Upper lobe of left lung (tissue), 6 donors: ENCODE data around the gene FCN3. TPM values are rescaled to one million over a fixed set of nuclear protein-coding genes. Genes with fewer than 3 reads are reported as not detected.

Source experiments
- ATAC-seq, 2 donors: fragments of 200-7000 bp; cut with Tn5 transposase; one replicate each; pipeline ENCODE4 v1.9.1; 2022; ENCODE audit warnings: mild to moderate bottlenecking in 2 of 2, moderate library complexity in 2 of 2; ENCODE audit not compliant: low FRiP score in 2 of 2
- DNase-seq, 2 donors: peaks; one replicate each; pipeline ENCODE4 v3.0.0-alpha.2; 2019 to 2020
- H3K27ac ChIP-seq, 4 donors: fragments of 200-600 bp; sonication (generic); one replicate each; pipeline ENCODE4 v1.5.1; 2016 to 2019
- H3K27me3 ChIP-seq, 4 donors: fragments of 200-600 bp; sonication (generic); one replicate each; pipeline ENCODE4 v1.5.1; 2017 to 2019
- H3K36me3 ChIP-seq, 4 donors: fragments of 200-600 bp; sonication (generic); one replicate each; pipeline ENCODE4 v1.5.1; 2016 to 2019
- H3K4me1 ChIP-seq, 4 donors: fragments of 200-600 bp; sonication (generic); one replicate each; pipeline ENCODE4 v1.5.1; 2018 to 2019
- H3K4me3 ChIP-seq, 4 donors: fragments of 200-600 bp; sonication (generic); one replicate each; pipeline ENCODE4 v1.5.1; 2017 to 2019; ENCODE audit warnings: mild to moderate bottlenecking in 2 of 4, moderate library complexity in 1 of 4
- H3K9me3 ChIP-seq, 4 donors: fragments of 200-600 bp; sonication (generic); one replicate each; pipeline ENCODE4 v1.5.1; 2018 to 2019
- EP300 ChIP-seq, 4 donors: sonication (generic); formaldehyde crosslinking; IDR thresholded peaks; one replicate each; pipeline ENCODE4 v1.5.1; 2017; ENCODE audit warnings: antibody characterized with exemption in 4 of 4, control low read depth in 2 of 4
- POLR2A ChIP-seq, 4 donors: fragments of 450-650 bp; IDR thresholded peaks; one replicate each; pipeline ENCODE4 v1.5.1; 2016 to 2017; ENCODE audit warnings: antibody characterized with exemption in 4 of 4, mild to moderate bottlenecking in 2 of 4
- POLR2AphosphoS5 ChIP-seq, 2 donors: sonication (generic); formaldehyde crosslinking; IDR thresholded peaks; one replicate each; pipeline ENCODE4 v1.5.1; 2017; ENCODE audit warnings: antibody characterized with exemption in 2 of 2
- WGBS, 2 donors: methylation state at CpG; one replicate each; pipeline ENCODE4 v1.1.5; 2017 to 2018; 5-methylcytosine and 5-hydroxymethylcytosine counted together
- small RNA-seq, 4 donors: library from RNA; depleted of rRNA; stranded (forward); fragments of <200 nt; gene quantifications; one replicate each; pipeline ENCODE3, GENCODE V24; 2016
- total RNA-seq, 6 donors: library from RNA; depleted of rRNA in 4 of 6; stranded (reverse); fragments of >200 nt in 4 of 6; gene quantifications; one replicate each; pipeline versions ENCODE4 v1.1.0 to v1.2.1, GENCODE V29; 2016 to 2021
- TF ChIP-seq, protein P1 (sequence below), 6 experiments: fragments of 450-650 bp in 4 of 6; fragments of 200-600 bp in 2 of 6; sonication (generic) in 2 of 6; IDR thresholded peaks; one replicate each; pipeline ENCODE4 v1.5.1; 2016 to 2019; ENCODE audit warnings: antibody characterized with exemption in 6 of 6
- donor health status: DM: no; HTN: no; CAD: no; lungs with moderate emphysema.
- donor health status: DM: no; HTN: yes; CAD: no; lungs with severe emphysema.

Gene FCN3
- total RNA-seq, 6 donors from 2014 or later: 145 to 1,319 (median 555) TPM

DNA sequence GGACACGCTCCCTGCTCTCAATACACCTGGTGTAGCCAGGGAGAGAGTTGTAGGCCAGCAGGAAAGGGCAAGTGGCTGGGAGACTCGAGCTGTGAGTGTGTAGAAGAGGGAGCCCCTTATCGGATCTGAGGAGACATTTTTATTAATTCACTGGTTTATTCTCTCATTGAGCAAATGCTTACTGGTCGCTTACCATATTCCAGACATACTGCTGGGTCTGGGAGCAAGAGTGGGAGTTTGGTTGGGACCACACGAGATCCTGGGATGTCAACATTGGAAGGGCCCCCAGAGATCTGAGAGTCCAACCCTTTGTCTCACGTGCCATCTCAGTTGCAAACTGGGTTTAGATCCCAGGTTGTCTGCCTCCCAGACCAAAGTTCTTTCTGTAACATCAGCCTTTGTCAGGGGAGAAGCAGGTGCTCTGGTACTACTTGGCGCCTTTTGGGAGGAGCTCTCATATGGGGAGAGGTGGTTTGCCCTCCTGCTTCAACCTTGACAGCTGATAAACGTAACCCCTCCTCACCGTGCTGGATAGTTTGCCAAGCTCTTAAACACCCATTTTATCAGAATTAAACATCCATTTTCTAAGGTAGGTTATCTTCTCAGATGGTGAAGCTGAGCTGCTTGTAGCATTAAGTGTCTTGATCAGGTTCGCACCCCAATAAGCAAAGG, 51.9 kb downstream of the FCN3 start:
- Histone ChIP-seq H3K36me3 (peaks cover 0 to 27% (median 16%) of the 10 kb centered on the region in 4 donors), H3K27ac (peak overlapping the region; percentile 89 to 95 (median 92)), H3K4me1 (peaks cover 9 to 44% (median 26%) of the 10 kb centered on the region in 4 donors), H3K4me3 (peak overlapping the region; percentile 63 to 92 (median 82)), H3K27me3 (peaks cover 0 to 4% (median 0%) of the 10 kb centered on the region in 4 donors), H3K9me3 (no peaks in the 10 kb centered on the region)
- no peak for ATAC-seq
- TF ChIP-seq EP300 (IDR thresholded peaks at IDR 0.05) (no peak), POLR2AphosphoS5 (IDR thresholded peaks at IDR 0.05) (no peak), POLR2A (IDR thresholded peaks at IDR 0.05) (no peak)
- TF ChIP-seq, protein P1, sequence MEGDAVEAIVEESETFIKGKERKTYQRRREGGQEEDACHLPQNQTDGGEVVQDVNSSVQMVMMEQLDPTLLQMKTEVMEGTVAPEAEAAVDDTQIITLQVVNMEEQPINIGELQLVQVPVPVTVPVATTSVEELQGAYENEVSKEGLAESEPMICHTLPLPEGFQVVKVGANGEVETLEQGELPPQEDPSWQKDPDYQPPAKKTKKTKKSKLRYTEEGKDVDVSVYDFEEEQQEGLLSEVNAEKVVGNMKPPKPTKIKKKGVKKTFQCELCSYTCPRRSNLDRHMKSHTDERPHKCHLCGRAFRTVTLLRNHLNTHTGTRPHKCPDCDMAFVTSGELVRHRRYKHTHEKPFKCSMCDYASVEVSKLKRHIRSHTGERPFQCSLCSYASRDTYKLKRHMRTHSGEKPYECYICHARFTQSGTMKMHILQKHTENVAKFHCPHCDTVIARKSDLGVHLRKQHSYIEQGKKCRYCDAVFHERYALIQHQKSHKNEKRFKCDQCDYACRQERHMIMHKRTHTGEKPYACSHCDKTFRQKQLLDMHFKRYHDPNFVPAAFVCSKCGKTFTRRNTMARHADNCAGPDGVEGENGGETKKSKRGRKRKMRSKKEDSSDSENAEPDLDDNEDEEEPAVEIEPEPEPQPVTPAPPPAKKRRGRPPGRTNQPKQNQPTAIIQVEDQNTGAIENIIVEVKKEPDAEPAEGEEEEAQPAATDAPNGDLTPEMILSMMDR (IDR thresholded peaks at IDR 0.05): no peak
- WGBS, 2 donors: 7 to 8% methylated on average over 9 to 10 of the region's 10 CpGs
- DNase-seq: no peak

DNA sequence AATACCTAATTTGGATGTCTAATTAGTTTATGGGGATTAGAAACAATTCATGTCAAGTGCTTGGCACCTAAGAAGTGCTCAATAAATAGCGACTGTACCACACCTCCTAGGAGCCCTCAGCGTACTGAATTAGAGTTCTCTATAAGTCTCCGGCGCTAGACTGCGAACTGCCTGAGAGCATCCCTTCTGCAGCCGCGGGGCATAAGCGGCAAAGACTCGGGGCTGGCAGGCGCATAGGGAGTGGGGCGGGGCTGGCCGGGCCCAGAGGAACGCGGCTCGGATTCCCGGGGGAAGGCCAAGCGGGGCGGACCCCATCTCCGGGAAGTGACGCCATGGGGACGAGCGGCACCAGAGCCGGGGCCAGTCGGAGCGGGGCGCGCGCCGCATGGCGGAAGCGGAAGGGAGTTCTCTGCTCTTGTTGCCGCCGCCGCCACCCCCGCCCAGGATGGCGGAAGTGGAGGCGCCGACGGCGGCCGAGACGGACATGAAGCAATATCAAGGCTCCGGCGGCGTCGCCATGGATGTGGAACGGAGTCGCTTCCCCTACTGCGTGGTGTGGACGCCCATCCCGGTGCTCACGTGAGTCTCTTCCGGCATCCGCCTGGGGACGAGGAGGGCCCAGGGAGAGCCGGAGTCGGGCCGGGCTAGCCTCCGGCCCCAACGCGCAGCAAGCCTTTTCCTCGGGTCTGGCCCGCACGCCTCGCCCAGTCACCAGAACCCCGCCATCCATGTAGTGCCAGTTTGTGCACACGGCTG, 52.6 kb downstream of the FCN3 start, which contains the start of gene TMEM222:
Gene TMEM222, plus strand, starts transcription at position 351 of the 756 bp plus-strand sequence. Its CDS starts 35 bp downstream, at position 386.
- H3K4me1 ChIP-seq: peaks cover 9 to 37% (median 26%) of the 10 kb centered on the region in 4 donors
- DNase-seq (peak; percentile 98 to 100), ATAC-seq (peak; percentile 99)
- no peaks in the 10 kb centered on the region for H3K9me3 ChIP-seq
- H3K36me3 ChIP-seq: peaks cover 0 to 20% (median 16%) of the 10 kb centered on the region in 4 donors
- 0 to 1% methylated on average over 4 to 60 of the region's 67 CpGs for WGBS, 2 donors
- peak; percentile 92 to 97 for TF ChIP-seq POLR2AphosphoS5 (IDR thresholded peaks at IDR 0.05)
- TF ChIP-seq, protein P1 (IDR thresholded peaks at IDR 0.05): peak in 4 of 6 experiments; percentile 63 to 80 (median 71)
- peak in 2 of 4 donors; percentile 56 to 82 for TF ChIP-seq EP300 (IDR thresholded peaks at IDR 0.05)
- TF ChIP-seq POLR2A (IDR thresholded peaks at IDR 0.05): peak in 3 of 4 donors; percentile 79 to 81 (median 79)
- H3K27me3 ChIP-seq: peaks cover 0 to 4% (median 0%) of the 10 kb centered on the region in 4 donors
- H3K27ac ChIP-seq: peak within 1 kb of the TSS; percentile 89 to 95 (median 92)
- H3K4me3 ChIP-seq: peak within 1 kb of the TSS; percentile 63 to 92 (median 82)

Small RNAs within 50 kb of the gene (small RNA-seq; reads per million reads assigned to genes)
- gene RNU6-48P: 0 reads per million in 4 donors

Other genes with a start within 250 kb of the FCN3 start
- 10 to 100 TPM; 18.1 to 51.4 (median 31.5) TPM for gene SLC9A1, start 219.7 kb downstream of the FCN3 start, total RNA-seq
- gene WDTC1, start 140.2 kb downstream of the FCN3 start, total RNA-seq: 10 to 100 TPM; 43.5 to 75.0 (median 51.8) TPM
- 10 to 100 TPM; 11.5 to 43.9 (median 30.1) TPM for gene TMEM222, start 52.7 kb downstream of the FCN3 start, total RNA-seq
- gene SYTL1, start 32.8 kb downstream of the FCN3 start, total RNA-seq: 10 to 100 TPM; 28.7 to 74.4 (median 44.1) TPM
- 100 to 1,000 TPM in 4 of 6 donors, 10 to 100 TPM in 2; 36.6 to 302 (median 118) TPM for gene MAP3K6, start 7.9 kb downstream of the FCN3 start, total RNA-seq
- gene CD164L2, start 8.5 kb upstream of the FCN3 start, total RNA-seq: 10 to 100 TPM in 1 of 6 donors, 1 to 10 TPM in 5; 2.3 to 12.3 (median 5.5) TPM
- 1 to 10 TPM in 2 of 6 donors, under 1 TPM in 3, not detected in 1; 0.39 to 1.6 (median 0.76) TPM for gene GPR3, start 17.8 kb upstream of the FCN3 start, total RNA-seq
- gene WASF2, start 115.3 kb upstream of the FCN3 start, total RNA-seq: 100 to 1,000 TPM in 2 of 6 donors, 10 to 100 TPM in 4; 53.4 to 158 (median 62.2) TPM
- 10 to 100 TPM; 10.8 to 43.4 (median 26.2) TPM for gene AHDC1, start 229.3 kb upstream of the FCN3 start, total RNA-seq